ES-I3 (cell line): Measurements from ENCODE around the gene TP73.

ENCODE experiments used
- H3K36me3 ChIP-seq: 2 replicates; pipeline ENCODE4 v1.6.1; 2013; ENCODE audit warnings: mild to moderate bottlenecking, low read length, control low read depth, moderate library complexity; ENCODE audit not compliant: insufficient read depth
- H3K4me1 ChIP-seq: 2 replicates; pipeline ENCODE4 v1.6.1; 2013; ENCODE audit warnings: mild to moderate bottlenecking, control low read depth, low read length; ENCODE audit not compliant: insufficient read depth
- H3K9ac ChIP-seq: 2 replicates; pipeline ENCODE4 v1.6.1; 2013; ENCODE audit warnings: low read depth, mild to moderate bottlenecking, low read length, moderate library complexity
- H3K9me3 ChIP-seq: 2 replicates; pipeline ENCODE4 v1.6.1; 2013; ENCODE audit warnings: mild to moderate bottlenecking, low read length, moderate library complexity; ENCODE audit not compliant: control insufficient read depth, insufficient read depth

TP73 gene

GRCh38 chr1:3697104-3697503 is 44.8 kb downstream of the TP73 start:
- no peak overlapping the region for H3K9ac ChIP-seq
- H3K4me1 ChIP-seq = no peaks in the 10 kb centered on the region
- no peaks in the 10 kb centered on the region for H3K36me3 ChIP-seq
- H3K9me3 ChIP-seq = no peaks in the 10 kb centered on the region

DNA sequence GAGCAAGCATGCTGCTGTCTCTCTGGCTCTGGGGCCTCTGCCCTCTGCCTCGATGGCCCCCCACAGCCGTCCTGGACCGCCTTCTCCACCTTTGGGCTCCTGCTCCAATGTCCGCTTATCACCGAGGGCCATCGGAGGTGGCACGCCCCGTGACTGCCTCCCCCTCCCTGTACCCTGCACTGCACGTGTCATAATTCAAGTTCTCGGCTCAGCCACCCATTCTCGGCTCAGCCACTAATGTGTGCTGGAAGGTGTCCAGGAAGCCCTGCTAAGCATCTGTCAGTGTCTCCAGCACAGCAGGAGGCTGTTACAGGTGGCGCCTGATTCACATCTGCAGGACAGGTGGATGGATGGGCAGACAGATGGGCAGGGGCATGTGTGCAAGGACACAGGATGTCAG is 45.5 kb downstream of the TP73 start:
- Histone ChIP-seq H3K9ac (no peak overlapping the region), H3K9me3 (no peaks in the 10 kb centered on the region), H3K36me3 (no peaks in the 10 kb centered on the region), H3K4me1 (no peaks in the 10 kb centered on the region)

DNA sequence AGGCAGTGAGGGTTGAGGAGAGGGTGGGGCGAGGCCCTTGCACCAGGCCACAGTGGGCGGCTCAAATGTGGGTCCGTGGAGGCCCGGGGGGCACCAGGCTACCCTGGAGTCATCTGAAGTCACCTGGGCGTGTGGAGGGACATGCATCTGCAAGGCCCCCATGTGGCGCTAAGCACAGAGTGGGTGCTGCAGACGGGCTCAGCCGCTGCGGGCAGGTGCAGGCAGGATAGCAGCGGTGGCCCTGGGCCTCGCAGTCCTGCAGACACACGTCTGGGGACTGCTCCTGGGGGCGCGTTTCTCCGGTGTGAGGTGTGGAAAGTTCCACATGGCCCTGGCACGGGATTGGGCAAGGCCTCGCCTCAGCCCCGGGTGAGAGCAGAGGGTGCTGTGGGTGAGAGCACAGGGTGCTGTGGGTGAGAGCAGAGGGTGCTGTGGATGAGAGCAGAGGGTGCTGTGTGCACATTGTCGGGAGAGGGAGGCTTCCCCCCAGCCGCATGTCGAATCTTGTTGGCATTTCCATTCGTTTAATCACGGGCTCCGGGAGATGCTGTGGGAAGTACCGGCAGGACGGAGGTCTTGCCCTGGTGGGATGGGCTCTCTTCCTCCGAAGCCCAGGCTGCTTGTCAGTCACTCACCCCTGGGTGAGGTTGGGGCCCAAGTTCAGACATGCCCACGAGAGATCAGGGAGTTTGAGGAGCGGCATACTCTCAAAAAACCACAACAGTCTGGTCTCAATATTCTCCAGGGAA is 46.5 kb downstream of the TP73 start:
- Histone ChIP-seq H3K9me3 (no peaks in the 10 kb centered on the region), H3K4me1 (no peaks in the 10 kb centered on the region), H3K36me3 (no peaks in the 10 kb centered on the region), H3K9ac (no peak overlapping the region)

- Histone ChIP-seq H3K36me3 (no peaks in the 10 kb centered on the region), H3K4me1 (no peaks in the 10 kb centered on the region)
These were observed 47.3 kb downstream of the TP73 start for GRCh38 chr1:3699596-3699995.

GRCh38 chr1:3700631-3701030 is 48.3 kb downstream of the TP73 start:
- no peaks in the 10 kb centered on the region for H3K9me3 ChIP-seq
- H3K9ac ChIP-seq = no peak overlapping the region
- H3K36me3 ChIP-seq = no peaks in the 10 kb centered on the region
- no peaks in the 10 kb centered on the region for H3K4me1 ChIP-seq

More at GRCh38 chr1:3699596-3699995, 47.3 kb downstream of the TP73 start:
- Histone ChIP-seq H3K9ac (no peak overlapping the region), H3K9me3 (no peaks in the 10 kb centered on the region)

DNA sequence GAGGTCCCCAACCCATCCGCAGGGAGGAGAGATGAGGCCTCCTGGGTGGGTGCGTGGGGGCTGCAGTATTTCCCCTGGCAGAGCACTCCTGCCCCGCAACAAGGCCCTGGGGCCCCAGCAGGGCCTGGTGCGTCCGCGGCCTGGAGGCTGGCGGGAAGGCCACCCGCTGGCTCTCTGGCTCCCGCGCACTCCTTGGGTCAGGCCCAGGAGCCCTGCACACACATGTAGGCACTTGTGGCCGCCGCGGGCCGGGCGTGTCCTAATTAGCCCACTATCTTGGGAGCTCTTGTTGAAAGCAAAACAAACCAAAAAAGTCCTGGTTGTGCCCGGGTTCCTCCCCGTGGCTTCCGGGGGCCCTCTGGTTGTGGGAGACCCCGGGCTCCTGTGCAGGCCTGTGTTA is 50.2 kb downstream of the TP73 start:
- H3K36me3 ChIP-seq = no peaks in the 10 kb centered on the region
- H3K9ac ChIP-seq = no peak overlapping the region
- H3K9me3 ChIP-seq = no peaks in the 10 kb centered on the region
- no peaks in the 10 kb centered on the region for H3K4me1 ChIP-seq

DNA sequence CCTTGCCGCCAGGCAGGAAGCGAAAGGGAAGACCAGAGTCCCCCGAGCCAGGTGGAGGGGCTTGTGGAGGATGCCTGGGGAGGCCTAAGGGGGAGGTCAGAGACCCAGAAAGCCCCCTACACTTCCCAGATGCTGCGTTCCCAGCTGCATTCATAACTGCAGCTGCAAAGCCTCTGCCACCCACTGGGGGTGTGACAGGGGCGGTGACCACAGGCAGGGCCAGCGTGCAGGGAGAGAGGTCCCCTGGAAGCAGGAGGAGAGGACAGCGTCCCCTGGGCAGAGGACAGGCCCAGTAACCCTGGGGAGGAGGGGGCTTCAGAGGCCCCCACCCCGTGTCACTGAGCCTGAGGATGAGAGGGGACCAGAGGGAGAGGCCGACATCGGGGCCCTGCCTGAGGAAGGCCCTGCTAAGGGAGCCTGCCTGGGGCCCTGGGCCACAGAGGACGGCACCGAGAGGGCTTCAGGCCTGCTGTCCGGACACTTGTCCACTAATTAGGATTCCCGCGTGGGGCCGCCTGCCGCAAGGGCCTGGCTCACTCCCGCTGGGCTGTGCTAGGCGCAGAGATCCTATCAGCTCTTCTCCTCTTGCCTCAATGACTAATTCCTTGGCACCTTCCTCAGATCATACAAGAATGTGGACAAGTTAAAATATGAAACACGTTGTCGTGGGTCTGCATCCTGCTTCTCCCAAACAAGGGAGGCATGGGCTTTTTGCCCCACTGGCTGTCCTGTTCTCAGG is 50.8 kb downstream of the TP73 start:
- no peaks in the 10 kb centered on the region for H3K4me1 ChIP-seq
- H3K36me3 ChIP-seq = no peaks in the 10 kb centered on the region
- no peak overlapping the region for H3K9ac ChIP-seq
- H3K9me3 ChIP-seq = no peaks in the 10 kb centered on the region

DNA sequence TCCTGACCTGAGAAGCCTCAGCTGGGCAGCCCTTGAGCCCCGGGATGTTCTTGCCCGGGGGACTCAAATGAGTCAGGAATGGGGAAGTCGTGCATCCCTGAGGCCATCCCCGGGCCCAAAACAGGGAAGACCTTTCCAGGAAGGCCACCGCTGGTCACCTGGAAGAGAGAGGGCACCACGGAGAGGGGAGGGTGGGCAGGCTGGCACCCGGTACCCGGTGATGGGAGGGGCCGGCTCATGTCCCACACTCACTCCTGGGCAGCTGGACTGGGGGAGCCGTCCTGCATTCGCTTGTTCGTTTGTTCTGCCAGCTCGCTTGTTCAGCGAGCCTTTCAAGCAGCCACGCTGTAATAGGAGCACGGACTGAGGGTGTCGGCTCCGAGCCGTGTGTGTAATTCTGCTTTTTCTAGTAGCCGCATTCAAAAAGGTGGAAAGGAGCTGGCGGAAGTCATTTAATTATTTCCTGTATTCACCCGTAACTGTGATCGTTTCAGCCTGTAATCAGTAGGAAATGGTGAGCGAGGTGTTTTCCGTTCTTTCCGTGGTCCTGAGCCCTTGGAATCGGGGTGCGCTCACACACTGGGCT is 51.6 kb downstream of the TP73 start:
- Histone ChIP-seq H3K36me3 (no peaks in the 10 kb centered on the region), H3K9ac (no peak overlapping the region), H3K4me1 (no peaks in the 10 kb centered on the region; the same call in 1 of the 2 replicates), H3K9me3 (no peaks in the 10 kb centered on the region)

GRCh38 chr1:3705341-3705950 is 53.1 kb downstream of the TP73 start:
- H3K4me1 ChIP-seq = no peaks in the 10 kb centered on the region; the same call in 1 of the 2 replicates
- no peaks in the 10 kb centered on the region for H3K9me3 ChIP-seq
- H3K9ac ChIP-seq = no peak overlapping the region
- H3K36me3 ChIP-seq = no peaks in the 10 kb centered on the region

GRCh38 chr1:3706651-3707297 is 54.5 kb downstream of the TP73 start:
- Histone ChIP-seq H3K9me3 (no peaks in the 10 kb centered on the region), H3K9ac (no peak overlapping the region), H3K36me3 (no peaks in the 10 kb centered on the region), H3K4me1 (peaks cover under 1% of the 10 kb centered on the region; the same call in 1 of the 2 replicates)

DNA sequence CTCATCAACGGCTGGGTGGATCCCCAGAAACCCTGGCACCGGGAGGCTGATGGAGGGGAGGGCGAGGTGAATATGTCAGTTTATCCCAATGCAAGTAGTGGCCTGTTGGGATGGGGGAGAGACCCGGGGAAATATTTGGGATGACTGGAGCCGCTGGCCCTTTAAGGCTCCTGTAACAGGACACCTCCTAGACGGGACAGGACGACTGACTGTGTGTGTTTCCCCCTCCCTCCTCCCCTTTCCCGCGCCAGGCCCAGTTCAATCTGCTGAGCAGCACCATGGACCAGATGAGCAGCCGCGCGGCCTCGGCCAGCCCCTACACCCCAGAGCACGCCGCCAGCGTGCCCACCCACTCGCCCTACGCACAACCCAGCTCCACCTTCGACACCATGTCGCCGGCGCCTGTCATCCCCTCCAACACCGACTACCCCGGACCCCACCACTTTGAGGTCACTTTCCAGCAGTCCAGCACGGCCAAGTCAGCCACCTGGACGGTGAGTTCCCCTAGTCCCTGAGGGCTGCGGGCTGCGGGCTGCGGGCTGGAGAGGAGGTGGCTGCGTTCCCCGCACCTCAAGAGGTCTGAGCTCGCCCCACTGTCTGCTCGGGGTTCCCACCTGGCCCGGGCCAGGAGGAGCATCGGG is 55.1 kb downstream of the TP73 start:
- H3K9ac ChIP-seq = no peak overlapping the region
- H3K4me1 ChIP-seq = peaks cover 5% of the 10 kb centered on the region; the same call in 1 of the 2 replicates
- no peaks in the 10 kb centered on the region for H3K9me3 ChIP-seq
- H3K36me3 ChIP-seq = no peaks in the 10 kb centered on the region

GRCh38 chr1:3707939-3708328 is 55.6 kb downstream of the TP73 start:
- Histone ChIP-seq H3K4me1 (peaks cover 5% of the 10 kb centered on the region; the same call in 1 of the 2 replicates), H3K36me3 (no peaks in the 10 kb centered on the region), H3K9me3 (no peaks in the 10 kb centered on the region), H3K9ac (no peak overlapping the region)

GRCh38 chr1:3708791-3709190 is 56.5 kb downstream of the TP73 start:
- peaks cover 5% of the 10 kb centered on the region; the same call in 1 of the 2 replicates for H3K4me1 ChIP-seq
- H3K9ac ChIP-seq = no peak overlapping the region
- no peaks in the 10 kb centered on the region for H3K36me3 ChIP-seq
- no peaks in the 10 kb centered on the region for H3K9me3 ChIP-seq

DNA sequence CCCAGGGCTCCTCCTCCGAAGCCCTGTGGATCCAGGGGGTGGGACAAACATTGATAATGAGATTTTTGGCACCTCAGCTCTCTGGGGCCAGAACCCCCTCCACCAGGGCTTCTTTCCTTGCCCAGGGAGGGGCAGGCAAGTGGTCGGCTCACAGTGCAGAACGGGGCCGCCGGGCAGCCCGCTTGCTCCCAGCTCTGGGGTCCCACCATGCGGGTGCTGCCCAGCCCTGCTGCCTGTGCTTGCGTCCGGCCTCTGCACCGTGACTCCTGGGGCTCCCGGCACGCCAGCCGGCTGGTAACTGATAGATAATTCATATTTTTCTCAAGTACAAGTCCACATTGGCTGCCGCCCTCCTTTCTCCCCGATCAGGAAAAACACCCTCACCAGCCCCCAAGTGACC is 57.9 kb downstream of the TP73 start:
- Histone ChIP-seq H3K36me3 (no peaks in the 10 kb centered on the region), H3K9ac (no peak overlapping the region), H3K9me3 (no peaks in the 10 kb centered on the region), H3K4me1 (peaks cover 5% of the 10 kb centered on the region; the same call in 1 of the 2 replicates)
